PC-3 (cell line): ENCODE measurements around the gene SPDYE2.
"Not testable (repeated sequence)": the region's sequence is repeated elsewhere in the genome, so short reads cannot be mapped to it uniquely, and the experiment has no call there.

Source experiments
- CTCF ChIP-seq: fragments of 300-600 bp; sonication (generic); conservative IDR thresholded peaks from 2 replicates; pipeline ENCODE4 v1.5.1; 2017; ENCODE audit warnings: antibody characterized with exemption, low read depth, mild to moderate bottlenecking, low read length
- EZH2phosphoT487 ChIP-seq: fragments of 300-600 bp; sonication (generic); IDR thresholded peaks from 2 replicates; pipeline ENCODE4 v1.6.1; 2018; ENCODE audit warnings: mild to moderate bottlenecking, antibody characterized with exemption, low read length, borderline replicate concordance

- not testable (repeated sequence) for TF ChIP-seq CTCF, EZH2phosphoT487
Measured at GRCh38 chr7:102544372-102544771, 6.7 kb upstream of the SPDYE2 start.
